Fibroblast of skin of right quadriceps (primary cell): ENCODE measurements around the gene KANK4.
A peak's percentile ranks its signal among the peaks of the same experiment; 100 is the strongest.

ENCODE experiments used
- DNase-seq: peaks from one replicate; pipeline ENCODE4 v3.0.0-alpha.2; 2013

KANK4 gene

GRCh38 chr1:62336995-62337705 is 17.9 kb upstream of the KANK4 start:
- DNase-seq = no peak

DNA sequence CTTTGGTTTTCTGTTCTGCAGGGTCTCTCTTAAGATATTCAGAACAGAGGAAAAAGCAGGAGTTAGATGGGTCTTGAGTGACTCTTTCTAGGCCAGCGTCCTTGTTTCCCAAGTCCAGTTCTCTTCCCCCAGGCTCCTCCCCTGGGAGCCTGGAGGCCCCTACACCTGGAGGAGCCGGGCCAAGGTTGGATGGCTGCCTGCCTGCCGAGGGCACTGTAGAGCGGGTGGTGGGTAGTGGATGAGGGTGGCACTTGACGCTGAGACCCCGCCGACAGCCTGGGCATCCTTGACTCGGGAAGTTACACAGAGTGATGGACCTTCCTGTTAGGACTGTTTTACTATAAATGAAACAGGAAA is 17.4 kb upstream of the KANK4 start:
- no peak for DNase-seq

DNA sequence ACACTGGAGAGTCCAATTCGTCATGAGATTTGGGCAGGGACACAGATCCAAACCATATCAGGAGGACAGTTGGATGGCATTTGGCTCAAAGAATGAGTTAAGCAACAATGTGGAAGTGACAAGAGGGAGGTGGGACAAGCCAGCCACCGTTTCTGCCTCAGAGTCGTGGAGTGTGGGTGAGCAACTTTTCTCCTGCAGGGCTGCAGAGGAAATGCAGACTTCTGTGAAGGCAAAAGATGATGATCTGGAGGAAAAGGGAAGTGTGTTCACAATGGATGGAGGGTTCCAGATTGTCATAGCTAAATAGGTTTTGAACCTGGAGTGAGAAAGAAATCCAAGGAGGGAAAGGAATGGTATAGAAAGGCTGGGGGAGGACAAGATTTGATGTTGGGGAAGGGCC is 16.4 kb upstream of the KANK4 start:
- no peak for DNase-seq

- no peak for DNase-seq
Observed at GRCh38 chr1:62334434-62334985, 15.3 kb upstream of the KANK4 start.

GRCh38 chr1:62333441-62333840 is 14.2 kb upstream of the KANK4 start:
- DNase-seq = peak; percentile 44

DNA sequence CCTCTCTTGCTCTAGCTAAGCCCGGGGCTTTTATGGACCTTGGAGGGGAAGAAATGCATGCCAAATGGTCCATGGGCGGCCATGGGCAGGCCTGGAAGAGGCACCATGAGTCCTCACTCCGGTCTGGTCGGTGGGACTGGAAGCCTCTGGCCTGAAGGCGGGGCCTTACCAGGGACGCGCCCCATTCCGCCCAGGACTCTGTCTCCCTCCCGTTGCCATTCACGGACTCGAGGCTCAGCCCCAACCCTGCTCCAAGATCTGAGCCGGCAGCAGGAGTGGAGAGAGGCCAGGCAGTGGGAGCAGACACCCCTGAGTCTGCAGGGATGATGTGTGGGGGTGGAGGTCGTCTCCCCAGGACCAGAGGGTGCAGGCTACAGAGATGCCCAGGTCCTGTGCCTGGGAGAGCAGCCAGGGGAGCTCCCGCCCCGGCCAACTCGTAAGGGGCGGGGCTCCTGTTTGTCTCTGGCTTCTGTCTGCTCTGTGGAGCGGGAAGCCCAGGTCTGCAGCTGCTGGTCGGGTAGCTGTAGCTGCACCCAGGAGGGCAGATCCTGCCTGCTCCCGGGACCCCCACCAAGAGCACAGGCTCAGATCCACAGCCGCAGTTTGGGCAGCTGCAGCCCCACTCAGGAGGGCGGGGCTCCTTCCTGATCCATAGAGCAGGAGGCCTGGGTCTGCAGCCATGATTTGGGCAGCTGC is 8.3 kb upstream of the KANK4 start:
- no peak for DNase-seq

GRCh38 chr1:62325681-62326080 is 6.4 kb upstream of the KANK4 start:
- peak; percentile 49 for DNase-seq

GRCh38 chr1:62325081-62325480 is 5.8 kb upstream of the KANK4 start:
- peak; percentile 60 for DNase-seq

DNA sequence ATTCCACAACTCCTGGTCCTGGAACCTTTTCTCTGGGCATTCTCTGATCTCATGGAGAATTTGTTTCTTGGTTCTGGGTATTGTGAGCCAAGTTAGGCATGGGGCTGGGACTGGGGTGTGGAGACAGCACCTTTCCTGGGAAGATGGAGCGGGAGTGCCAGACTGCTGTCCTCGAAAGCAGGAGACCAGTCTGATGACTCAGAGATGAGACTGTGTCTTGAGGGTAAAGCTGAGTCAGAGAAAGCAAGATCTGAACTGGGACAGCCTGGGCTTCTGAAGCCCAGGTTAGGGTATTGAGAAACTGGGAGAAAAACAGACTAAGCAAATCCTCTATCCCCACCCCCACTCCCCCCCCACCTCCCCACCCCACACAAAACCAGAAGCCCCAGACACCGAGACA is 2.2 kb upstream of the KANK4 start:
- peak; percentile 80 for DNase-seq

- no peak for DNase-seq
Observed at GRCh38 chr1:62318320-62318755, 896 bp downstream of the KANK4 start.

GRCh38 chr1:62317021-62317768 is 2.0 kb downstream of the KANK4 start:
- DNase-seq = no peak

GRCh38 chr1:62316135-62316534 is 3.1 kb downstream of the KANK4 start:
- DNase-seq = no peak

GRCh38 chr1:62315387-62315786 is 3.8 kb downstream of the KANK4 start:
- DNase-seq = no peak

DNA sequence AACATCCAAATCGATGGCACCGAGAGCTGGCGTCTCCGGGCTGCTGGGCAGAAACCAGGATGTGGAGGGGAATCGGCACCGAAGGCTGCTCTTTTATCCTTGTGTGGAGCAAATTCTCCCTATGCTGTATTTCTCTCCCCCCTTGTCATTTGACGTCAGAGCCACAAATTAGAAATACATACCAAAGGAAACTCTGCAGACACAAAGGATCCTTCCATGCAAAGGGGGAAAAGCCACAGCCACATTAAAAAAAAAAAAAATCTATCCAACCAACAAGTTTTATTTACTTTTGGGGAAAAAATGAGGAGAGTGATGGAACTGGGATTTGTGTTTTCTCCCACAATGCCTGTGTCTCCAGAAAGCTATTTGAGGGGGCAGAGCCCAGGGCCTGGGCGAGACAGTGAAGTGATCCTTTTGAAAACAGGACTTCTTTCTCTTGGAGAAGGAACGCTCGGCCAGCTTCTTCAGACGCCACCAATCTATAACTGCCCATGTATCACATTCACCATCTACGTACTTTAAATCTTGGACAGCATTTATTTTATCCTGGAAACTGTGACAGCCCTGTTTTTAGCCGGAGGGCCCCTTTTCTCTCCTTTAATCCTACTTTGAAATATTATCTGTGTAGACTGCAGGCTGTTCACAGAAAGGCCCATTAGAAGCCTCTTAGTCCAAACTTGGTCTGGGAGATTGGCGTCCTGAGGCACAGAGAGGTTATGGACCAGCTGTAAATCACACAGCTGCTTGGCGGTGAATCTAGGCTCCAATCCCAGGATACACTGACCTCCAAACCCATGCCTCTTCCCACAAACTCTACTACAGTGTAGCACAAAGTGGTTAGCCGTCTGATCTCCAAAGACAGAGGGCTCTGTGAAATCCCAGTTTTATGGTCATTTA is 4.5 kb downstream of the KANK4 start:
- peak; percentile 51 for DNase-seq

GRCh38 chr1:62312698-62313097 is 6.5 kb downstream of the KANK4 start:
- no peak for DNase-seq

DNA sequence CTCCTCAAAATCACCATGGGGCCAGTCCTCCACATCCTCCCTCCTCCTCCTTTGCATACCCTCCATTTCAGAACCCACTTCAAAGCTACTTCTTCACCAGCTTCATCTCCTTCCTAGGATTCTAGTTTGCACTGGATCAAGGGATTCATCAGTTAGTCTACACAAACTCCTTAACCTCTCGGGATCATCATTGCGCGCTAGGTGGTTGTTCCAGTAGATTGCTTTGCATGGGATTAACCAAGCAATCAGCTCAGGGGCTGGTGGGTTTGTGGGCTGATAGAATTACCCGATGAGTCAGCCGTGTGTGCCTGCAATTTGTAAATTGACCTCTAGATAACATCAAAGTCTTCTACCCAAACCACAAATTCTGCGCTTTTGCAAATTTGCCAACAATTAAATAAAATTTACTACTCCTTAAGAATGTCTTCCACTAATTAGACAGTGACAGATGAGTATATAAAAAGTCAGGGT is 7.7 kb downstream of the KANK4 start:
- DNase-seq = peak; percentile 42

GRCh38 chr1:62309906-62310305 is 9.3 kb downstream of the KANK4 start:
- DNase-seq = no peak

GRCh38 chr1:62308606-62309005 is 10.6 kb downstream of the KANK4 start:
- DNase-seq = no peak

DNA sequence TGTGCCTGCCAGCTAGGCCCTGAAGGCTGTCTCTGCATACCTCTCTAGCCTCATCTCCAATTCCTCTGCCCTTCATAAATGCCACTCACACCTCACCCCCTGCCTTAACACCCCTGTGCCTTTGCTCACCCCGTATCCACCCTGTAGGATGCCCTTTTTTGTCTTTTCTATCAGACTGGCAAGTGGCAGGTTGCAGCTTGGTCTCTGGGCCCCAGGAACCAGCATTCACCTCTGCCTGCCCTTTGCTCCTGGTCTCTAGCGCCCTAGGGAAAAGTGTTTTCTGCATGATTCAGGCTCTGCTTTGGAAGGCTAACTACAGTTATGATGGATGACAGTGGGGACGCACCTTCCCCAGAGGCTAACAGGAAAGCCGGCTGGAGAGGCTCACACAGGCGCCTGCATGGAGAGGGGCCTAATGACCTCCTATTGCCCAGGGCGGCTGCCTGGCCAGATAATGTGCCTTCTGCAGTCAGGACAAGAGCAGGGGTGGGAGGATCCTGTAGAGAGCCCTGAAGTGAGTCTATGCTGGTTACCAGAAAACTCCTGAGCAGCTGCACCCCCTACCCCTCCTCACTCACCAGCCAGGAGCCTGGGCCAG is 11.2 kb downstream of the KANK4 start:
- DNase-seq = no peak

GRCh38 chr1:62307446-62307845 is 11.8 kb downstream of the KANK4 start:
- DNase-seq = no peak

GRCh38 chr1:62306065-62306464 is 13.2 kb downstream of the KANK4 start:
- DNase-seq = no peak

GRCh38 chr1:62304975-62305374 is 14.3 kb downstream of the KANK4 start:
- DNase-seq = no peak
